ENCODE results near the gene TNIK.

GRCh38 chr3:171348121-171348520 is 112.1 kb downstream of the TNIK start:
- no peak for TF ChIP-seq CTCF (IDR thresholded peaks at IDR 0.05)
- TF ChIP-seq ZFX (IDR thresholded peaks at IDR 0.05; ENCODE audit: borderline replicate concordance) = no peak
